ENCODE measurements around the gene LYPD6B. TPM values are rescaled to one million over a fixed set of nuclear protein-coding genes. Genes with fewer than 3 reads are reported as not detected.

Gene LYPD6B
- total RNA-seq, 1 donor from 2014 or later = 13.5 TPM

DNA sequence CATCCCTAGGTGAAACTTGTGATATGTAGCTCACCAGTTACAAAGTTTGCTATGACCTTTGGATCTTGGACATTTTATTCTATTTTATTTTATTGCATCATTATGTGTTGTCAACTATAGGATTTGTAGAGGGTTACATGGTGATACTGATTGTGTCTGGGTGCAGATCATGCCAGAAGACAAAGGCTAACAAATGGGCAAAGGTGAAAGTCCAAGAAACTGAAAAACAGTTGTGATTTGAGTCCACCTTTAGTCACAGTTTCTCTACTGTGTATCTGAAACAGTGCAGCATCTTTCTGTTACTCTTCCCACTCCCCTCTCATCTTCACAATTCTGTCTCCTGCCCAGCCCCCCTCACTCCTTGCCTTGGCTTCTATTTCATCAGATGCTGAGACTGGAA lies 180.0 kb downstream of the LYPD6B start:
- H3K27ac Mint-ChIP-seq (ENCODE audit: unreplicated experiment) = no peak overlapping the region
- H3K36me3 Mint-ChIP-seq (ENCODE audit: unreplicated experiment) = no peaks in the 10 kb centered on the region
- H3K4me3 Mint-ChIP-seq (ENCODE audit: unreplicated experiment) = no peak overlapping the region
- no peaks in the 10 kb centered on the region for H3K9me3 Mint-ChIP-seq (ENCODE audit: unreplicated experiment)
- H3K27me3 Mint-ChIP-seq (ENCODE audit: unreplicated experiment) = peaks cover 5% of the 10 kb centered on the region
- peaks cover 16% of the 10 kb centered on the region for H3K4me1 Mint-ChIP-seq (ENCODE audit: unreplicated experiment)
- TF ChIP-seq, protein P1, sequence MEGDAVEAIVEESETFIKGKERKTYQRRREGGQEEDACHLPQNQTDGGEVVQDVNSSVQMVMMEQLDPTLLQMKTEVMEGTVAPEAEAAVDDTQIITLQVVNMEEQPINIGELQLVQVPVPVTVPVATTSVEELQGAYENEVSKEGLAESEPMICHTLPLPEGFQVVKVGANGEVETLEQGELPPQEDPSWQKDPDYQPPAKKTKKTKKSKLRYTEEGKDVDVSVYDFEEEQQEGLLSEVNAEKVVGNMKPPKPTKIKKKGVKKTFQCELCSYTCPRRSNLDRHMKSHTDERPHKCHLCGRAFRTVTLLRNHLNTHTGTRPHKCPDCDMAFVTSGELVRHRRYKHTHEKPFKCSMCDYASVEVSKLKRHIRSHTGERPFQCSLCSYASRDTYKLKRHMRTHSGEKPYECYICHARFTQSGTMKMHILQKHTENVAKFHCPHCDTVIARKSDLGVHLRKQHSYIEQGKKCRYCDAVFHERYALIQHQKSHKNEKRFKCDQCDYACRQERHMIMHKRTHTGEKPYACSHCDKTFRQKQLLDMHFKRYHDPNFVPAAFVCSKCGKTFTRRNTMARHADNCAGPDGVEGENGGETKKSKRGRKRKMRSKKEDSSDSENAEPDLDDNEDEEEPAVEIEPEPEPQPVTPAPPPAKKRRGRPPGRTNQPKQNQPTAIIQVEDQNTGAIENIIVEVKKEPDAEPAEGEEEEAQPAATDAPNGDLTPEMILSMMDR (IDR thresholded peaks at IDR 0.05) = no peak
- DNase-seq (ENCODE audit: extremely low spot score, unreplicated experiment) = no peak

- Mint-ChIP-seq H3K4me3 (ENCODE audit: unreplicated experiment) (no peak overlapping the region), H3K27ac (ENCODE audit: unreplicated experiment) (no peak overlapping the region), H3K4me1 (ENCODE audit: unreplicated experiment) (peaks cover 18% of the 10 kb centered on the region), H3K36me3 (ENCODE audit: unreplicated experiment) (no peaks in the 10 kb centered on the region), H3K27me3 (ENCODE audit: unreplicated experiment) (peaks cover 5% of the 10 kb centered on the region), H3K9me3 (ENCODE audit: unreplicated experiment) (no peaks in the 10 kb centered on the region)
- DNase-seq (ENCODE audit: extremely low spot score, unreplicated experiment) = no peak
- TF ChIP-seq, protein P1 (IDR thresholded peaks at IDR 0.05) = no peak
Measured at GRCh38 chr2:149219856-149220255, 181.4 kb downstream of the LYPD6B start.

GRCh38 chr2:149221002-149221401 lies 182.5 kb downstream of the LYPD6B start:
- Mint-ChIP-seq H3K4me1 (ENCODE audit: unreplicated experiment) (peaks cover 20% of the 10 kb centered on the region), H3K27ac (ENCODE audit: unreplicated experiment) (no peak overlapping the region), H3K36me3 (ENCODE audit: unreplicated experiment) (no peaks in the 10 kb centered on the region), H3K4me3 (ENCODE audit: unreplicated experiment) (no peak overlapping the region), H3K9me3 (ENCODE audit: unreplicated experiment) (no peaks in the 10 kb centered on the region), H3K27me3 (ENCODE audit: unreplicated experiment) (peaks cover 5% of the 10 kb centered on the region)
- TF ChIP-seq, protein P1 (IDR thresholded peaks at IDR 0.05) = no peak
- DNase-seq (ENCODE audit: extremely low spot score, unreplicated experiment) = no peak

DNA sequence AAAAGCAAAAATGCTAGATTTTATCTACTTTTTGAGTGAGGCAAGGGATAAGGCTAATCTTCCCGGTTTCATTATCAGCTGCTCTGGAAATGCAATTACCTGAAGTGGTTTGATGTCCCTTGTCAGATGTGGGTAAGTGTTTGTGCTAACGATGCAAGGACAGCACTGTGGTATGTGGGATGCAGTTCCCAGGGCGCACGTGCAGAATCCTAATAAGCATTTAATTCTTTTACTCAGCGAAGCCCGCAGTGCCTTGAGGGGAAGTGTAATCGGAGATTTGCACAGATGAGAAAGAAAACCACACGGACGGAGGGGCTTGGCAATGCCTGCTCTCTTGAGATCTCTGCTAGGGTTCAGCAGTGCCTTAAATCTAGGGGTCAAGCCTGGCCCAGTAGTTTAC lies 183.4 kb downstream of the LYPD6B start:
- Mint-ChIP-seq H3K4me3 (ENCODE audit: unreplicated experiment) (no peak overlapping the region), H3K4me1 (ENCODE audit: unreplicated experiment) (peaks cover 20% of the 10 kb centered on the region), H3K27me3 (ENCODE audit: unreplicated experiment) (peaks cover 5% of the 10 kb centered on the region), H3K27ac (ENCODE audit: unreplicated experiment) (no peak overlapping the region), H3K9me3 (ENCODE audit: unreplicated experiment) (no peaks in the 10 kb centered on the region), H3K36me3 (ENCODE audit: unreplicated experiment) (no peaks in the 10 kb centered on the region)
- TF ChIP-seq, protein P1 (IDR thresholded peaks at IDR 0.05) = no peak
- no peak for DNase-seq (ENCODE audit: extremely low spot score, unreplicated experiment)

- no peaks in the 10 kb centered on the region for H3K36me3 Mint-ChIP-seq (ENCODE audit: unreplicated experiment)
- H3K27me3 Mint-ChIP-seq (ENCODE audit: unreplicated experiment) = peaks cover 5% of the 10 kb centered on the region
- DNase-seq (ENCODE audit: extremely low spot score, unreplicated experiment) = no peak
- peaks cover 20% of the 10 kb centered on the region for H3K4me1 Mint-ChIP-seq (ENCODE audit: unreplicated experiment)
- H3K4me3 Mint-ChIP-seq (ENCODE audit: unreplicated experiment) = no peak overlapping the region
- no peak overlapping the region for H3K27ac Mint-ChIP-seq (ENCODE audit: unreplicated experiment)
- TF ChIP-seq, protein P1 (IDR thresholded peaks at IDR 0.05) = no peak
- no peaks in the 10 kb centered on the region for H3K9me3 Mint-ChIP-seq (ENCODE audit: unreplicated experiment)
Measured at GRCh38 chr2:149223472-149224095, 185.1 kb downstream of the LYPD6B start.
